Fibroblast of the conjunctiva (primary cell): Measurements from ENCODE around the gene FAU.

Experiments used
- DNase-seq: peaks from one replicate; pipeline ENCODE4 v3.0.0-alpha.2; 2010; ENCODE audit warnings: low read depth

FAU gene

GRCh38 chr11:65077451-65077850, 44.5 kb downstream of the FAU start:
- DNase-seq: no peak

GRCh38 chr11:65072631-65072966, 49.3 kb downstream of the FAU start:
- DNase-seq: no peak

GRCh38 chr11:65071907-65072630, 49.9 kb downstream of the FAU start:
- no peak for DNase-seq
